ENCODE measurements around the gene RBMS3. TPM values are rescaled to one million over a fixed set of nuclear protein-coding genes. Genes with fewer than 3 reads are reported as not detected.

The RBMS3 gene
- total and polyA plus RNA-seq, 2 of the 13 experiments (the other 11 are each of a cell fraction or from before 2014, with no cell fraction given), result not detected

DNA sequence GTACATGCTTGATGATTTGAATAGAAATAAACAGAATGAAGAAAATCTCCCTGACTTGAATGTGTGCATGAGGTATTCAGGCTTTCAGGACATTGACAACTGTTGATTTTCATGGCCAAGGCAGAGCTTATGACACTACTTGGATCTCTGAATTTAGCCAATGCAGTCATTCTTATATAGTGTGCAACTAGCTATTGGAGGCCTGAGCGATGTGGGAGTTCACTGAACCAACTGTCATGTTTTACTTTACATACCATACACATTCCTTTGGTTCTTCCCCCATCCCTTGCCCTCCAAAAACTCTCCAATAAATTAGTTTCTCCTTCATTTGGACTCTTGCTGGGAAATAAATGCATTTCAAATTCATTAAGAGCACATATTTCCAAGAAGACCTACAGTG, 460.4 kb downstream of the RBMS3 start:
- TF ChIP-seq ZSCAN22 (CRISPR knock-in tag; IDR thresholded peaks at IDR 0.05) (no peak), ZNF672 (CRISPR knock-in tag; IDR thresholded peaks at IDR 0.05) (no peak), LCORL (IDR thresholded peaks at IDR 0.05) (no peak), LCORL (CRISPR knock-in tag; IDR thresholded peaks at IDR 0.05) (no peak), REL (CRISPR knock-in tag; conservative IDR thresholded peaks at IDR 0.05) (no peak)
- TF ChIP-seq, protein P1, sequence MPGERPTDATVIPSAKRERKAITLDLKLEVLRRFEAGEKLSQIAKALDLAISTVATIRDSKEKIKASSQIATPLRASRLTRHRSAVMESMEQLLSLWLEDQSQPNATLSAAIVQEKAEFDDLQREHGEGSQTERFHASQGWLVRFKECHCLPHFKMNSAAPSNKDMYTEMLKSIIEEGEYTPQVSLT (CRISPR knock-in tag; IDR thresholded peaks at IDR 0.05; ENCODE audit: borderline replicate concordance, low read depth), result no peak
- Histone ChIP-seq H3K4me3 (replicated peaks in 1 of 3; ENCODE audit: insufficient read depth in 1 of 3, low read depth in 2 of 3, low read length in 3 of 3) (no peak overlapping the region), H3K4me2 (ENCODE audit: low read depth, low read length) (no peak overlapping the region), H3K36me3 (replicated peaks in 1 of 2; ENCODE audit: control insufficient read depth in 1 of 2, insufficient read depth in 2 of 2, low read length in 2 of 2) (no peaks in the 10 kb centered on the region), H4K20me1 (ENCODE audit: insufficient read depth, low read length) (no peaks in the 10 kb centered on the region), H3K9me3 (ENCODE audit: low read length) (no peaks in the 10 kb centered on the region), H3K4me1 (ENCODE audit: insufficient read depth, low read length) (no peaks in the 10 kb centered on the region), H3K79me2 (ENCODE audit: insufficient read depth, low read length) (no peaks in the 10 kb centered on the region), H2AFZ (ENCODE audit: low read length) (no peak overlapping the region), H3K27me3 (ENCODE audit: control insufficient read depth in 1 of 2, insufficient read depth in 2 of 2, low read length in 2 of 2) (no peaks in the 10 kb centered on the region), H3K9ac (ENCODE audit: insufficient read depth, low read depth, low read length) (no peak overlapping the region), H3K27ac (ENCODE audit: extremely low read length, insufficient read depth, low read length) (no peak overlapping the region)
- FAIRE-seq (no peak), DNase-seq (ENCODE audit: low spot score) (no peak), ATAC-seq (no peak)
- in situ Hi-C loops (cut with HindIII; ENCODE audit: extremely low pct_ligation_motif_present, low pct_unique_long_range_greater_than_20kb) (no loop called here), intact Hi-C loops (cut with micrococcal nuclease; ENCODE audit: unreplicated experiment) (no loop called here)
- CTCF ChIA-PET (ENCODE audit: low intra/inter-chr PET ratio, low total read pairs), result no interaction called here
- POLR2A ChIA-PET, result no interaction called here
- BruUV-seq (replicated peaks), result no TSS peak
- 0% methylated on average over 1 of the region's 1 CpG for WGBS (ENCODE audit: low lambda C conversion rate)

DNA sequence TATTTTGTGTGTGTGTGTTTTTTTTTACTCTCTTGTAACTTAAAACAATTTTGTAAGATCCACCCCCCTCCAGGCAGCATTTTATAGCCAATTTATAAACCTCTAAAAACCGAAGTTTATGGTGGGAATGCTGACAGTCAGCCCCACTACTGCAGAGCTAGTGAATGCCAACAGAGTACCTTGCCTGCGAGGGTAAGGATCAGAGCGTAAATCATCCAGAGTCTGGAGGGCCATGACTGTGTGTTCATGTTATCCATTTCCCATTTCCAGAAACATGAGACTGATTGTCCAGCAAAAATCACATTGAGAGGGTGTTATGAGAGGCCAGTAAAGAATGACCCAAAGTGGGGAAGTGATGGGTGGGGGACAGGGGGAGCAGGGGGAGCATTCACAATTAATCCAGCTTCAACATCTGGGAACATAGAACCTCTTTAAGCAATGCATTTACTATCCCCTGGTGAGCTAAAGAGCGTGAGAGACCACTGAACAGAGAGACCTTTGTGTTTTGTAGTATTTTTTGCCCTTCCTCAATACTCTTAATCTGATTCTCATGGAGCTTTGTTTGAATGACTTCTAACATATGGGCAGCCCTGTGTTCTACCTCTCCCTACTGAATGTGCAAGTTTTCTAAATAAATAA, 464.5 kb downstream of the RBMS3 start:
- no peaks in the 10 kb centered on the region for H3K36me3 ChIP-seq (replicated peaks in 1 of 2; ENCODE audit: control insufficient read depth in 1 of 2, insufficient read depth in 2 of 2, low read length in 2 of 2)
- H3K9me3 ChIP-seq (ENCODE audit: low read length), result no peaks in the 10 kb centered on the region
- POLR2A ChIA-PET, result no interaction called here
- in situ Hi-C loops (cut with HindIII; ENCODE audit: extremely low pct_ligation_motif_present, low pct_unique_long_range_greater_than_20kb) (no loop called here), intact Hi-C loops (cut with micrococcal nuclease; ENCODE audit: unreplicated experiment) (no loop called here)
- CTCF ChIA-PET (ENCODE audit: low intra/inter-chr PET ratio, low total read pairs), result no interaction called here
- ATAC-seq (no peak), DNase-seq (ENCODE audit: low spot score) (no peak), FAIRE-seq (no peak)
- H3K27me3 ChIP-seq (ENCODE audit: control insufficient read depth in 1 of 2, insufficient read depth in 2 of 2, low read length in 2 of 2), result no peaks in the 10 kb centered on the region
- no peaks in the 10 kb centered on the region for H3K4me1 ChIP-seq (ENCODE audit: insufficient read depth, low read length)
- no peak overlapping the region for H2AFZ ChIP-seq (ENCODE audit: low read length)
- H3K79me2 ChIP-seq (ENCODE audit: insufficient read depth, low read length), result no peaks in the 10 kb centered on the region
- no peaks in the 10 kb centered on the region for H4K20me1 ChIP-seq (ENCODE audit: insufficient read depth, low read length)
- BruUV-seq (replicated peaks), result no TSS peak
- H3K4me2 ChIP-seq (ENCODE audit: low read depth, low read length), result no peak overlapping the region
- H3K27ac ChIP-seq (ENCODE audit: extremely low read length, insufficient read depth, low read length), result no peak overlapping the region
- H3K4me3 ChIP-seq (replicated peaks in 1 of 3; ENCODE audit: insufficient read depth in 1 of 3, low read depth in 2 of 3, low read length in 3 of 3), result no peak overlapping the region
- H3K9ac ChIP-seq (ENCODE audit: insufficient read depth, low read depth, low read length), result no peak overlapping the region
- WGBS (ENCODE audit: low lambda C conversion rate), result 3% methylated on average over 4 of the region's 4 CpGs
- TF ChIP-seq RNF2 (conservative IDR thresholded peaks at IDR 0.05; ENCODE audit: low read depth) (no peak), ZBTB38 (CRISPR knock-in tag; IDR thresholded peaks at IDR 0.05) (no peak), GATAD1 (CRISPR knock-in tag; IDR thresholded peaks at IDR 0.05) (no peak), NFIC (IDR thresholded peaks at IDR 0.05; ENCODE audit: low read length) (no peak), ZNF382 (CRISPR knock-in tag; IDR thresholded peaks at IDR 0.05; ENCODE audit: borderline replicate concordance) (no peak), NR2C2 (CRISPR knock-in tag; IDR thresholded peaks at IDR 0.05; ENCODE audit: borderline replicate concordance) (no peak), WIZ (CRISPR knock-in tag; IDR thresholded peaks at IDR 0.05) (no peak)
- TF ChIP-seq, protein P2, sequence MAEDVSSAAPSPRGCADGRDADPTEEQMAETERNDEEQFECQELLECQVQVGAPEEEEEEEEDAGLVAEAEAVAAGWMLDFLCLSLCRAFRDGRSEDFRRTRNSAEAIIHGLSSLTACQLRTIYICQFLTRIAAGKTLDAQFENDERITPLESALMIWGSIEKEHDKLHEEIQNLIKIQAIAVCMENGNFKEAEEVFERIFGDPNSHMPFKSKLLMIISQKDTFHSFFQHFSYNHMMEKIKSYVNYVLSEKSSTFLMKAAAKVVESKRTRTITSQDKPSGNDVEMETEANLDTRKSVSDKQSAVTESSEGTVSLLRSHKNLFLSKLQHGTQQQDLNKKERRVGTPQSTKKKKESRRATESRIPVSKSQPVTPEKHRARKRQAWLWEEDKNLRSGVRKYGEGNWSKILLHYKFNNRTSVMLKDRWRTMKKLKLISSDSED (CRISPR knock-in tag; IDR thresholded peaks at IDR 0.05), result no peak
- TF ChIP-seq, protein P3, sequence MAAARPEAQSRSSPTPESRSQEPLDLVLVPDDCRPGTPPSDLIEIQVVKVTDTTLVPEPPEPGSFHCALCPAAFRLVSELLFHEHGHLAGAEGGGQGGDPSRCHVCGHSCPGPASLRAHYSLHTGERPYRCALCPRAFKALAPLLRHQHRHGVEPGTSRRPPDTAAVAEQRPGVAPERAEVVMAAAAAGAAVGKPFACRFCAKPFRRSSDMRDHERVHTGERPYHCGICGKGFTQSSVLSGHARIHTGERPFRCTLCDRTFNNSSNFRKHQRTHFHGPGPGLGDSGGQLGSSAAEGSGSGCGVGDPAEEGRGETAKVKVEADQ (CRISPR knock-in tag; IDR thresholded peaks at IDR 0.05; ENCODE audit: borderline replicate concordance), result no peak
